Measurements from ENCODE around the gene BLM.
"Not testable (repeated sequence)": the region's sequence is repeated elsewhere in the genome, so short reads cannot be mapped to it uniquely, and the experiment has no call there.

BLM gene

DNA sequence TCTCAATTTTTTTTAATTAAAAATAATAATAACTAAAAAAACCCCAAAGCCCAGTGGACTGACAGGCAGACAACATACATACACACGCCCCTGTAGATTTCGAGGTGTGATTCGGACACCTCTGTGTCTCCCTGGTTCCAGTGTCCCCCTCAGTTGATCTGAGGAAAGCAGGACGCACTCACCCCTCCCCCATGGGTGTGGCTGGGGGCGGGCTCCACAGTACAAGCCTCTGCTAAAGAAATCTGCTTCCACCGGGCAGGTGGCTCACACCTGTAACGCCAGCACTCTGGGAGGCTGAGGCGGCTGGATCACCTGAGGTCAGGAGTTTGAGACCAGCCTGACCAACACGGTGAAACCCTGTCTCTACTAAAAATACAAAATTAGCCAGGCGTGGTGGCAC, 33.8 kb upstream of the BLM start:
- POLR2A ChIA-PET: no interaction called here
- TF ChIP-seq CTCF (IDR thresholded peaks at IDR 0.05; ENCODE audit: insufficient read depth, low read length, missing control alignments): no peak
- no peak for DNase-seq (ENCODE audit: low read depth, low spot score)
- CTCF ChIA-PET: interaction anchor here (1.4 kb wide), 2 partner anchors 13 to 203 kb away, joined by 4 to 7 read pairs; no protein-coding TSS in a partner anchor
- H3K4me3 ChIP-seq (ENCODE audit: low read depth, low read length): no peak overlapping the region

DNA sequence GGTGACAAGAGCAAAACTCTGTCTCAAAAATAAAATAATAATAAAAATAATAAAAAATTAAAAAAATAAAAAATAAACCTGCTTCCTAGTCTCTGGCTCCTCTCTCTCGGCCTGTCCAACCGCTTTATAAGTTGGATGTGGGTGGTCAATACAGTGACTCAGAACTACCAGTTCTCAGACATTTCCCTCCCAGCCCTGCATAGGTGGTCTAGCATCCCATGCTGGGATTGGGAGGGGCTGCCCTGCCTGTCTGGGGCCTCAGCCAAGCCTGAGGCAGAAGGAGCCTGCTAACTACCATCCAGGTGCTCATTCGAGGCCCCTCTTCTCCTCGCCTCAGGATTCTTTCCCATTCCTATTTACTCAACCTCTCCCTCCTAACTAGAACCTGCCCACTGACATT, 33.3 kb upstream of the BLM start:
- POLR2A ChIA-PET: no interaction called here
- CTCF ChIA-PET: interaction anchor here (1.4 to 2.8 kb wide), 3 partner anchors 10 to 36 kb away, joined by 4 to 13 read pairs (median 5); no protein-coding TSS in a partner anchor
- DNase-seq (ENCODE audit: low read depth, low spot score): no peak

GRCh38 chr15:90684281-90684680, 32.9 kb upstream of the BLM start:
- POLR2A ChIA-PET: no interaction called here
- no peak overlapping the region for H3K4me3 ChIP-seq (ENCODE audit: low read depth, low read length)
- DNase-seq (ENCODE audit: low read depth, low spot score): no peak
- TF ChIP-seq CTCF (IDR thresholded peaks at IDR 0.05; ENCODE audit: insufficient read depth, low read length, missing control alignments): no peak
- CTCF ChIA-PET: interaction anchor here (1.0 to 2.8 kb wide), 4 partner anchors 9 to 36 kb away, joined by 4 to 13 read pairs (median 5); no protein-coding TSS in a partner anchor

More for the DNA sequence above, 33.3 kb upstream of the BLM start:
- H3K4me3 ChIP-seq (ENCODE audit: low read depth, low read length): no peak overlapping the region
- no peak for TF ChIP-seq CTCF (IDR thresholded peaks at IDR 0.05; ENCODE audit: insufficient read depth, low read length, missing control alignments)

GRCh38 chr15:90685591-90686434, 31.3 kb upstream of the BLM start:
- no peak overlapping the region for H3K4me3 ChIP-seq (ENCODE audit: low read depth, low read length)
- TF ChIP-seq CTCF (IDR thresholded peaks at IDR 0.05; ENCODE audit: insufficient read depth, low read length, missing control alignments): no peak
- DNase-seq (ENCODE audit: low read depth, low spot score): no peak
- CTCF ChIA-PET: interaction anchor here (1.2 to 2.8 kb wide), 4 partner anchors 8 to 248 kb away, joined by 5 to 13 read pairs (median 5); no protein-coding TSS in a partner anchor
- POLR2A ChIA-PET: no interaction called here

DNA sequence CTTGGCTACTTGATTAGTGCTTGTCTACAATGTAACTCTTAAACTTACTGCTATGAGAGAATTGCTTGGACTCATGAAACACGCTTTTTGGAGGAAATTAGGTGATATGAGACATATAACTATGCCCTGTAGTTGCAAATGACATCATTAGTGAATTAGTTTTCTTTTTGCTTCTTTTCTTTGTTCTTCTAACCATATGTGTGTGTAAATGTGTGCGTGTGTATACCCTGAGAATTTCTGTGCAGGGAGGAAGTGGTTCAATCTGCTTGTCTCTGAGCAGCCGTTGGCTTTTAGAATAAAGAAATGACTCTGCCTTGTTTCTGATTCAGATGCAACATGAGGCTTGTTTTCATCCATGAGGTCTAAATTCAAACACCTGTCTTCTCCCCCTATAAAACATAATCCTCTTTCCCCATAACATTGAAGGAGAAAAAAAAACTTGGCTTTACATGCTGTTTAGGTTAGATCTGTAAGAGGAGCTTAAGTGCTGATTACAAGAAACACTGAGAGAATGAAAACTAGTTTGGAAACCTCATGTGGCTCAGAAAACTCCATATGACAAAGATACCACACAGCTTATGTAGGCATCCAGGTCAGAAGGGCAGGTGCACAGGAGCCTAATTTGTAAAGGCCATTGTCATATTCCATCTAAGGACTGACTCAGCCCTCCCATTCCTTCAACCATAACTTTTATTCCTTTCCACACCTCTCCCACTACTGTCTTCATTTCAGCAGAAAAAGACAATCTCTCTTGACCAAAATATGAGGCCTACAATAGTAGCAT, 30.5 kb upstream of the BLM start:
- DNase-seq (ENCODE audit: low read depth, low spot score): no peak
- POLR2A ChIA-PET: no interaction called here
- CTCF ChIA-PET: interaction anchor here (1.2 to 2.8 kb wide), 2 partner anchors 39 to 247 kb away, joined by 5 to 13 read pairs; no protein-coding TSS in a partner anchor
- no peak for TF ChIP-seq CTCF (IDR thresholded peaks at IDR 0.05; ENCODE audit: insufficient read depth, low read length, missing control alignments)
- H3K4me3 ChIP-seq (ENCODE audit: low read depth, low read length): no peak overlapping the region

- POLR2A ChIA-PET; DNase-seq (ENCODE audit: low read depth, low spot score); H3K4me3 ChIP-seq (ENCODE audit: low read depth, low read length): not testable (repeated sequence)
- CTCF ChIA-PET: interaction anchor here (1.0 to 1.7 kb wide), 4 partner anchors 40 to 197 kb away, joined by 3 to 6 read pairs (median 4); no protein-coding TSS in a partner anchor
These were observed 27.7 kb upstream of the BLM start for GRCh38 chr15:90689326-90689961.
